H1 (cell line): ENCODE measurements around the gene SGSM1. TPM values are rescaled to one million over a fixed set of nuclear protein-coding genes. Genes with fewer than 3 reads are reported as not detected.

Experiments used
- CTCF ChIA-PET: fragments of 300-600 bp; sonication (Branson Sonifier 250); formaldehyde crosslinking; loops from one replicate; lab custom pipeline; 2021; ENCODE audit not compliant: partially characterized antibody; lab: Charles Lee
- POLR2A ChIA-PET: fragments of 300-600 bp; sonication (Branson Sonifier 250); formaldehyde crosslinking; loops from one replicate; lab custom pipeline; 2021; ENCODE audit warnings: inconsistent platforms; ENCODE audit not compliant: partially characterized antibody; lab: Charles Lee
- DNase-seq, 2 experiments: peaks; one replicate each; pipeline versions ENCODE4 v3.0.0 to v3.0.0-alpha.2; 2010 to 2022; ENCODE audit warnings: low spot score in 2 of 2, low read depth in 1 of 2, mixed read lengths in 1 of 2
- FAIRE-seq: peaks from 2 replicates; lab custom pipeline; 2011; peaks lifted over from hg19 to GRCh38; lab: Jason Lieb, UNC
- H2AFZ ChIP-seq: 2 replicates; pipeline ENCODE4 v1.8.1; 2012; ENCODE audit warnings: low read length, inconsistent platforms
- H2AK5ac ChIP-seq: 2 replicates; pipeline ENCODE4 v1.6.1; 2013; ENCODE audit warnings: low read depth, low read length
- H2BK120ac ChIP-seq: replicated peaks from 2 replicates; pipeline ENCODE3; 2013; ENCODE audit warnings: low read depth, low read length, inconsistent platforms
- H2BK12ac ChIP-seq: 2 replicates; pipeline ENCODE4 v1.6.1; 2013; ENCODE audit warnings: low read depth, low read length
- H2BK15ac ChIP-seq: 2 replicates; pipeline ENCODE4 v1.6.1; 2013; ENCODE audit warnings: low read length
- H2BK20ac ChIP-seq: 2 replicates; pipeline ENCODE4 v1.6.1; 2013; ENCODE audit warnings: low read length
- H2BK5ac ChIP-seq: 2 replicates; pipeline ENCODE4 v1.6.1; 2013; ENCODE audit warnings: low read depth, low read length
- H3K14ac ChIP-seq: 2 replicates; pipeline ENCODE4 v1.6.1; 2013; ENCODE audit warnings: inconsistent platforms; ENCODE audit not compliant: insufficient read length
- H3K18ac ChIP-seq: 2 replicates; pipeline ENCODE4 v1.6.1; 2013; ENCODE audit warnings: low read length; ENCODE audit errors: extremely low read depth
- H3K23ac ChIP-seq: 2 replicates; pipeline ENCODE4 v1.6.1; 2013; ENCODE audit warnings: inconsistent platforms; ENCODE audit not compliant: insufficient read length
- H3K23me2 ChIP-seq: 2 replicates; pipeline ENCODE4 v1.6.1; 2013; ENCODE audit warnings: low read depth, low read length
- H3K27ac ChIP-seq: 2 replicates; pipeline ENCODE4 v1.6.1; 2011; ENCODE audit warnings: low read depth, low read length, inconsistent platforms
- H3K27me3 ChIP-seq, 4 experiments: replicated peaks in 1 of 4; 1 replicate in 1 of 4; 2 replicates in 3 of 4; pipeline versions ENCODE4 v1.6.1 to v1.8.1; 2011 to 2013; ENCODE audit warnings: low read length in 3 of 4, mild to moderate bottlenecking in 3 of 4, inconsistent platforms in 2 of 4, mixed read lengths in 2 of 4, moderate library complexity in 1 of 4; ENCODE audit not compliant: control insufficient read depth in 3 of 4, insufficient read depth in 3 of 4; ENCODE audit errors: extremely low read depth in 1 of 4
- H3K36me3 ChIP-seq, 4 experiments: 2 replicates each; pipeline versions ENCODE4 v1.6.1 to v1.8.1; 2011 to 2013; ENCODE audit warnings: mild to moderate bottlenecking in 4 of 4, low read length in 3 of 4, moderate library complexity in 2 of 4, control low read depth in 1 of 4, inconsistent platforms in 1 of 4; ENCODE audit not compliant: insufficient read depth in 4 of 4, control insufficient read depth in 2 of 4
- H3K4ac ChIP-seq: replicated peaks from 2 replicates; pipeline ENCODE3; 2013; ENCODE audit warnings: low read length, low read depth, mixed read lengths, inconsistent platforms; ENCODE audit not compliant: insufficient read length
- H3K4me1 ChIP-seq, 4 experiments: replicated peaks in 1 of 4; 1 replicate in 1 of 4; 2 replicates in 3 of 4; pipeline versions ENCODE4 v1.6.1 to v1.8.1; 2011 to 2013; ENCODE audit warnings: low read length in 3 of 4, inconsistent platforms in 2 of 4, mixed read lengths in 1 of 4; ENCODE audit not compliant: insufficient read depth in 4 of 4, control insufficient read depth in 3 of 4
- H3K4me2 ChIP-seq, 2 experiments: 2 replicates each; pipeline versions ENCODE4 v1.6.1 to v1.8.1; 2011 to 2013; ENCODE audit warnings: low read depth in 2 of 2, low read length in 2 of 2, control low read depth in 1 of 2, inconsistent platforms in 1 of 2, mild to moderate bottlenecking in 1 of 2; ENCODE audit not compliant: insufficient read depth in 1 of 2
- H3K4me3 ChIP-seq, 4 experiments: fragments of 200-600, 300-600 bp in 1 of 4; sonication (generic), shearing (Covaris generic), sonication (Bioruptor Twin) in 1 of 4; 2 replicates each; pipeline versions ENCODE4 v1.5.1 to v1.8.1; 2011 to 2016; ENCODE audit warnings: low read length in 4 of 4, low read depth in 3 of 4, control low read depth in 2 of 4, inconsistent platforms in 2 of 4, mild to moderate bottlenecking in 2 of 4, mixed read lengths in 1 of 4, moderate library complexity in 1 of 4; ENCODE audit not compliant: insufficient read depth in 2 of 4; ENCODE audit errors: extremely low read depth in 1 of 4
- H3K56ac ChIP-seq: replicated peaks from 2 replicates; pipeline ENCODE3; 2013; ENCODE audit warnings: low read depth, mild to moderate bottlenecking, mixed read lengths, low read length, inconsistent platforms; ENCODE audit not compliant: insufficient read length
- H3K79me1 ChIP-seq: 2 replicates; pipeline ENCODE4 v1.6.1; 2013; ENCODE audit warnings: low read depth, low read length, control low read depth
- H3K79me2 ChIP-seq, 2 experiments: 2 replicates each; pipeline versions ENCODE4 v1.6.1 to v1.8.1; 2012 to 2013; ENCODE audit warnings: low read length in 2 of 2, mild to moderate bottlenecking in 2 of 2, inconsistent platforms in 1 of 2; ENCODE audit not compliant: insufficient read depth in 2 of 2, control insufficient read depth in 1 of 2
- H3K9ac ChIP-seq, 4 experiments: replicated peaks in 1 of 4; 1 replicate in 1 of 4; 2 replicates in 3 of 4; pipeline versions ENCODE4 v1.6.1 to v1.8.1; 2011 to 2013; ENCODE audit warnings: low read depth in 3 of 4, low read length in 3 of 4, control low read depth in 2 of 4, mild to moderate bottlenecking in 2 of 4, moderate library complexity in 2 of 4, inconsistent platforms in 1 of 4; ENCODE audit errors: extremely low read depth in 1 of 4
- H3K9me3 ChIP-seq, 2 experiments: 2 replicates each; pipeline versions ENCODE4 v1.6.1 to v1.8.1; 2012 to 2013; ENCODE audit warnings: mild to moderate bottlenecking in 2 of 2, moderate library complexity in 2 of 2, control low read depth in 1 of 2, inconsistent platforms in 1 of 2, low read depth in 1 of 2, low read length in 1 of 2, mixed read lengths in 1 of 2; ENCODE audit not compliant: insufficient read depth in 2 of 2
- H4K20me1 ChIP-seq, 2 experiments: replicated peaks in 1 of 2; 2 replicates each; pipeline versions ENCODE3 to v1.8.1; 2011 to 2013; ENCODE audit warnings: inconsistent platforms in 2 of 2, low read length in 2 of 2, mild to moderate bottlenecking in 1 of 2; ENCODE audit not compliant: insufficient read depth in 2 of 2, control insufficient read depth in 1 of 2
- H4K5ac ChIP-seq: 2 replicates; pipeline ENCODE4 v1.6.1; 2013; ENCODE audit warnings: low read length, low read depth, mixed read lengths, inconsistent platforms; ENCODE audit not compliant: insufficient read length
- H4K8ac ChIP-seq: 2 replicates; pipeline ENCODE4 v1.8.0; 2013; ENCODE audit warnings: mild to moderate bottlenecking, moderate library complexity, low read length, inconsistent platforms; ENCODE audit not compliant: insufficient read depth; ENCODE audit errors: extremely low read depth
- H4K91ac ChIP-seq: replicated peaks from 2 replicates; pipeline ENCODE3; 2013; ENCODE audit warnings: low read length, mixed read lengths, inconsistent platforms; ENCODE audit not compliant: insufficient read length
- BRCA1 ChIP-seq: IDR thresholded peaks from 2 replicates; pipeline ENCODE4 v1.6.1; 2012; ENCODE audit warnings: low read depth, low read length, improper control_type of control experiment
- FOSL1 ChIP-seq: IDR thresholded peaks from 2 replicates; pipeline ENCODE4 v1.6.1; 2011; ENCODE audit warnings: mild to moderate bottlenecking, low read depth, low read length, moderate library complexity; ENCODE audit not compliant: insufficient read depth
- HDAC6 ChIP-seq: IDR thresholded peaks from one replicate; pipeline ENCODE4 v1.7.1; 2012; ENCODE audit warnings: low read depth, mild to moderate bottlenecking, inconsistent platforms, low read length, moderate library complexity
- KDM4A ChIP-seq: IDR thresholded peaks from one replicate; pipeline ENCODE4 v1.7.1; 2012; ENCODE audit warnings: low read depth, mild to moderate bottlenecking, moderate library complexity, low read length, inconsistent platforms; ENCODE audit not compliant: severe bottlenecking
- MAFK ChIP-seq: IDR thresholded peaks from 2 replicates; pipeline ENCODE4 v1.6.1; 2012; ENCODE audit warnings: low read depth, mild to moderate bottlenecking, improper control_type of control experiment, low read length
- RNF2 ChIP-seq: fragments of 200-900, 300-1000 bp; sonication (generic); IDR thresholded peaks from 2 replicates; pipeline ENCODE4 v1.7.1; 2016; ENCODE audit warnings: borderline replicate concordance, low read depth, mild to moderate bottlenecking, antibody characterized with exemption, low read length; ENCODE audit not compliant: poor library complexity, severe bottlenecking; ENCODE audit errors: missing control alignments
- SAP30 ChIP-seq: fragments of 300-600 bp; sonication (generic); IDR thresholded peaks from 2 replicates; pipeline ENCODE4 v1.7.1; 2012; ENCODE audit warnings: low read length, moderate library complexity, mild to moderate bottlenecking, inconsistent platforms; ENCODE audit not compliant: insufficient read depth, insufficient replicate concordance
- TEAD4 ChIP-seq: IDR thresholded peaks from 2 replicates; pipeline ENCODE4 v1.6.1; 2012; ENCODE audit warnings: low read depth, low read length, inconsistent platforms, mixed read lengths
- USF2 ChIP-seq: IDR thresholded peaks from 2 replicates; pipeline ENCODE4 v1.6.1; 2011; ENCODE audit warnings: low read length, improper control_type of control experiment
- ZNF274 ChIP-seq: IDR thresholded peaks from 2 replicates; pipeline ENCODE4 v1.7.0; 2012; ENCODE audit warnings: low read length, borderline replicate concordance; ENCODE audit errors: extremely low read depth
- WGBS, 2 experiments: shearing (Covaris generic) in 1 of 2; methylation state at CpG; one replicate each; pipeline versions ENCODE4 v1.1.6 to v1.1.7; 2013 to 2015; ENCODE audit warnings: low lambda C conversion rate in 2 of 2, mixed read lengths in 2 of 2, inconsistent platforms in 1 of 2, low coverage in 1 of 2, missing lambda C conversion rate in 1 of 2; ENCODE audit not compliant: insufficient replicate concordance in 2 of 2, insufficient coverage in 1 of 2, insufficient read length in 1 of 2; ENCODE audit errors: extremely low coverage in 1 of 2, missing lambda C conversion rate in 1 of 2; 5-methylcytosine and 5-hydroxymethylcytosine counted together
- polyA plus RNA-seq, 7 experiments: library from polyadenylated mRNA; depleted of rRNA in 3 of 7; stranded (reverse) in 5 of 7; unstranded in 2 of 7; fragments of >200 nt in 5 of 7; fragments of 200-250 nt in 2 of 7; gene quantifications; 1 replicate in 5 of 7; 2 replicates in 1 of 7; 4 replicates in 1 of 7; pipeline versions ENCODE4 v1.2.1 to v1.2.3, GENCODE V29; 2011 to 2013; ENCODE audit warnings: missing spikeins in 2 of 7, mixed read lengths in 2 of 7
- total RNA-seq: library from RNA; stranded (reverse); fragmentation: NEBNext Ultra II Directional; extraction: Animal tissue kit (Norgen Biotek cat#: 25700); gene quantifications from 2 replicates; pipeline ENCODE4 v1.2.1, GENCODE V29; 2021

SGSM1 gene
- total and polyA plus RNA-seq, 2 of the 8 experiments (the other 6 are each of a cell fraction or from before 2014, with no cell fraction given) = 2.8 to 5.2 TPM

GRCh38 chr22:24776525-24776924 is 29.5 kb upstream of the SGSM1 start:
- no peak overlapping the region for H3K27ac ChIP-seq
- H3K9ac ChIP-seq = no peak overlapping the region
- no peak overlapping the region for H3K4ac ChIP-seq
- no peak for TF ChIP-seq TEAD4
- TF ChIP-seq KDM4A = no peak
- TF ChIP-seq RNF2 = no peak
- TF ChIP-seq MAFK = no peak
- TF ChIP-seq FOSL1 = no peak
- TF ChIP-seq BRCA1 = no peak
- no peak for TF ChIP-seq ZNF274
- no peak for TF ChIP-seq USF2
- no peak for TF ChIP-seq HDAC6
- no peak for TF ChIP-seq SAP30
- ChIA-PET CTCF (interaction anchor here (1.0 to 2.1 kb wide), 6 partner anchors 9 to 61 kb away, joined by 3 to 9 read pairs (median 4); no protein-coding TSS in a partner anchor), POLR2A (no interaction called here)
- H3K79me2 ChIP-seq = no peaks in the 10 kb centered on the region
- WGBS, 2 experiments = 90% methylated on average over 5 of the region's 5 CpGs; no CpG with 5 or more reads in 1 of the 2 experiments
- no peaks in the 10 kb centered on the region for H3K79me1 ChIP-seq
- no peak overlapping the region for H2AK5ac ChIP-seq
- FAIRE-seq (no peak), DNase-seq (no peak)
- H3K36me3 ChIP-seq = no peaks in the 10 kb centered on the region
- H4K8ac ChIP-seq = no peak overlapping the region
- no peaks in the 10 kb centered on the region for H3K27me3 ChIP-seq
- H2BK120ac ChIP-seq = no peak overlapping the region
- no peak overlapping the region for H2BK20ac ChIP-seq
- H3K9me3 ChIP-seq = no peaks in the 10 kb centered on the region
- H3K18ac ChIP-seq = no peak overlapping the region
- 0 out of 2 replicates have a peak overlapping the region, but pooled peaks have one; percentile 56 for H2AFZ ChIP-seq
- no peak overlapping the region for H3K4me3 ChIP-seq
- H3K4me1 ChIP-seq = no peaks in the 10 kb centered on the region; a peak in 3 of 7 replicates
- H2BK5ac ChIP-seq = no peak overlapping the region
- no peak overlapping the region for H3K4me2 ChIP-seq
- no peak overlapping the region for H4K5ac ChIP-seq
- no peak overlapping the region for H4K91ac ChIP-seq
- H4K20me1 ChIP-seq = no peaks in the 10 kb centered on the region
- H3K23me2 ChIP-seq = no peaks in the 10 kb centered on the region; the same call in 1 of the 2 replicates
- H3K56ac ChIP-seq = no peak overlapping the region
- no peak overlapping the region for H2BK12ac ChIP-seq
- no peak overlapping the region for H2BK15ac ChIP-seq
- H3K23ac ChIP-seq = no peak overlapping the region
- no peak overlapping the region for H3K14ac ChIP-seq
